ENCODE measurements around the gene C6orf62.
"Not testable (repeated sequence)": the region's sequence is repeated elsewhere in the genome, so short reads cannot be mapped to it uniquely, and the experiment has no call there.

C6orf62 gene

GRCh38 chr6:24719125-24719971 is at the start of gene C6orf62:
Gene C6orf62, minus strand, starts transcription at chr6:24719154. Its CDS starts 486 bp downstream, at chr6:24718668.
- DNase-seq (ENCODE audit: low read depth in 2 of 2, low spot score in 1 of 2): peak in 1 of 2 donors; percentile 20

GRCh38 chr6:24768361-24768760 is 49.4 kb upstream of the C6orf62 start:
- no peak for DNase-seq (ENCODE audit: low read depth in 2 of 2, low spot score in 1 of 2)

GRCh38 chr6:24766680-24767462 is 47.9 kb upstream of the C6orf62 start:
- no peak for DNase-seq (ENCODE audit: low read depth in 2 of 2, low spot score in 1 of 2)

- not testable (repeated sequence) for DNase-seq (ENCODE audit: low read depth in 2 of 2, low spot score in 1 of 2)
These were observed 47.0 kb upstream of the C6orf62 start for GRCh38 chr6:24765968-24766367.

- DNase-seq (ENCODE audit: low read depth in 2 of 2, low spot score in 1 of 2): not testable (repeated sequence)
These were observed 46.2 kb upstream of the C6orf62 start for GRCh38 chr6:24764833-24765828.

- no peak for DNase-seq (ENCODE audit: low read depth in 2 of 2, low spot score in 1 of 2)
These were observed 44.6 kb upstream of the C6orf62 start for GRCh38 chr6:24763578-24763977.

GRCh38 chr6:24761851-24762250 is 42.9 kb upstream of the C6orf62 start:
- no peak for DNase-seq (ENCODE audit: low read depth in 2 of 2, low spot score in 1 of 2)

GRCh38 chr6:24761193-24761835 is 42.4 kb upstream of the C6orf62 start:
- no peak for DNase-seq (ENCODE audit: low read depth in 2 of 2, low spot score in 1 of 2)

- DNase-seq (ENCODE audit: low read depth in 2 of 2, low spot score in 1 of 2): no peak
These were observed 41.3 kb upstream of the C6orf62 start for GRCh38 chr6:24760210-24760609.

GRCh38 chr6:24759718-24760117 is 40.8 kb upstream of the C6orf62 start:
- no peak for DNase-seq (ENCODE audit: low read depth in 2 of 2, low spot score in 1 of 2)

GRCh38 chr6:24757611-24758010 is 38.7 kb upstream of the C6orf62 start:
- no peak for DNase-seq (ENCODE audit: low read depth in 2 of 2, low spot score in 1 of 2)

GRCh38 chr6:24755279-24755678 is 36.3 kb upstream of the C6orf62 start:
- DNase-seq (ENCODE audit: low read depth in 2 of 2, low spot score in 1 of 2): no peak

- not testable (repeated sequence) for DNase-seq (ENCODE audit: low read depth in 2 of 2, low spot score in 1 of 2)
These were observed 35.4 kb upstream of the C6orf62 start for GRCh38 chr6:24754378-24754777.

- no peak for DNase-seq (ENCODE audit: low read depth in 2 of 2, low spot score in 1 of 2)
These were observed 34.6 kb upstream of the C6orf62 start for GRCh38 chr6:24753545-24753944.

- no peak for DNase-seq (ENCODE audit: low read depth in 2 of 2, low spot score in 1 of 2)
These were observed 34.1 kb upstream of the C6orf62 start for GRCh38 chr6:24752917-24753492.

GRCh38 chr6:24752503-24752902 is 33.5 kb upstream of the C6orf62 start:
- DNase-seq (ENCODE audit: low read depth in 2 of 2, low spot score in 1 of 2): no peak

GRCh38 chr6:24750878-24751277 is 31.9 kb upstream of the C6orf62 start:
- not testable (repeated sequence) for DNase-seq (ENCODE audit: low read depth in 2 of 2, low spot score in 1 of 2)

- DNase-seq (ENCODE audit: low read depth in 2 of 2, low spot score in 1 of 2): no peak
These were observed 30.3 kb upstream of the C6orf62 start for GRCh38 chr6:24749297-24749696.

- no peak for DNase-seq (ENCODE audit: low read depth in 2 of 2, low spot score in 1 of 2)
These were observed 26.0 kb upstream of the C6orf62 start for GRCh38 chr6:24744911-24745310.

- no peak for DNase-seq (ENCODE audit: low read depth in 2 of 2, low spot score in 1 of 2)
These were observed 25.0 kb upstream of the C6orf62 start for GRCh38 chr6:24743944-24744335.
